LoVo (cell line): Measurements from ENCODE around the gene TICRR.
A peak's percentile ranks its signal among the peaks of the same experiment; 100 is the strongest.
"Not testable (repeated sequence)": the region's sequence is repeated elsewhere in the genome, so short reads cannot be mapped to it uniquely, and the experiment has no call there.

Experiments
- DNase-seq: peaks from one replicate; pipeline ENCODE4 v3.0.0-alpha.2; 2016; ENCODE audit warnings: low spot score

The TICRR gene, protein sequence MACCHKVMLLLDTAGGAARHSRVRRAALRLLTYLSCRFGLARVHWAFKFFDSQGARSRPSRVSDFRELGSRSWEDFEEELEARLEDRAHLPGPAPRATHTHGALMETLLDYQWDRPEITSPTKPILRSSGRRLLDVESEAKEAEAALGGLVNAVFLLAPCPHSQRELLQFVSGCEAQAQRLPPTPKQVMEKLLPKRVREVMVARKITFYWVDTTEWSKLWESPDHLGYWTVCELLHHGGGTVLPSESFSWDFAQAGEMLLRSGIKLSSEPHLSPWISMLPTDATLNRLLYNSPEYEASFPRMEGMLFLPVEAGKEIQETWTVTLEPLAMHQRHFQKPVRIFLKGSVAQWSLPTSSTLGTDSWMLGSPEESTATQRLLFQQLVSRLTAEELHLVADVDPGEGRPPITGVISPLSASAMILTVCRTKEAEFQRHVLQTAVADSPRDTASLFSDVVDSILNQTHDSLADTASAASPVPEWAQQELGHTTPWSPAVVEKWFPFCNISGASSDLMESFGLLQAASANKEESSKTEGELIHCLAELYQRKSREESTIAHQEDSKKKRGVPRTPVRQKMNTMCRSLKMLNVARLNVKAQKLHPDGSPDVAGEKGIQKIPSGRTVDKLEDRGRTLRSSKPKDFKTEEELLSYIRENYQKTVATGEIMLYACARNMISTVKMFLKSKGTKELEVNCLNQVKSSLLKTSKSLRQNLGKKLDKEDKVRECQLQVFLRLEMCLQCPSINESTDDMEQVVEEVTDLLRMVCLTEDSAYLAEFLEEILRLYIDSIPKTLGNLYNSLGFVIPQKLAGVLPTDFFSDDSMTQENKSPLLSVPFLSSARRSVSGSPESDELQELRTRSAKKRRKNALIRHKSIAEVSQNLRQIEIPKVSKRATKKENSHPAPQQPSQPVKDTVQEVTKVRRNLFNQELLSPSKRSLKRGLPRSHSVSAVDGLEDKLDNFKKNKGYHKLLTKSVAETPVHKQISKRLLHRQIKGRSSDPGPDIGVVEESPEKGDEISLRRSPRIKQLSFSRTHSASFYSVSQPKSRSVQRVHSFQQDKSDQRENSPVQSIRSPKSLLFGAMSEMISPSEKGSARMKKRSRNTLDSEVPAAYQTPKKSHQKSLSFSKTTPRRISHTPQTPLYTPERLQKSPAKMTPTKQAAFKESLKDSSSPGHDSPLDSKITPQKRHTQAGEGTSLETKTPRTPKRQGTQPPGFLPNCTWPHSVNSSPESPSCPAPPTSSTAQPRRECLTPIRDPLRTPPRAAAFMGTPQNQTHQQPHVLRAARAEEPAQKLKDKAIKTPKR (N-terminal part only)

DNA sequence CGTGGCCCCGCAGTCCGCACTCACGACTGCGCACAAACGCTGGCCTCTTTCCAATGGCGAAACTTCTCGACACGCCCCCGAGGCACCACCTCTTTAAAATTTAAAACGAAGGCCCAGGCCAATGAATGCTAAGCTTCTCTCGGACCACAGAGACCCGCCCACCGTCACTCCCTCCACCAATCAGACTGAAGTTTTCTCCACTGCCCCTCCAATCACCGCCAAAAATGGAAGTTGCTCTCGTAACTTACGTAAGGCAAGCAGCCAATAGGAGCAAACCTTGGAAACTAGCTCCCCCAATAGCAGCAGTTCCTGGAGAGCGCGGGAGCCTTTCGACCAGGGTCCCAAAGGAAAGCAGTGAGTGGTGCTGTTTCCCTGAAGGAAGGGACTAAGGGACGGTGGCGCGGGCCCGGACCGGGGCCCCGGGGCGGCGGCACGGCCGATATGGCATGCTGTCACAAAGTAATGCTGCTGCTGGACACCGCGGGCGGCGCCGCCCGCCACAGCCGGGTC lies at the start of gene TICRR:
Gene TICRR (plus strand): TSS at position 324 of the 510 bp plus-strand sequence. CDS start 118 bp downstream, at position 442.
- DNase-seq = peak; percentile 100

DNA sequence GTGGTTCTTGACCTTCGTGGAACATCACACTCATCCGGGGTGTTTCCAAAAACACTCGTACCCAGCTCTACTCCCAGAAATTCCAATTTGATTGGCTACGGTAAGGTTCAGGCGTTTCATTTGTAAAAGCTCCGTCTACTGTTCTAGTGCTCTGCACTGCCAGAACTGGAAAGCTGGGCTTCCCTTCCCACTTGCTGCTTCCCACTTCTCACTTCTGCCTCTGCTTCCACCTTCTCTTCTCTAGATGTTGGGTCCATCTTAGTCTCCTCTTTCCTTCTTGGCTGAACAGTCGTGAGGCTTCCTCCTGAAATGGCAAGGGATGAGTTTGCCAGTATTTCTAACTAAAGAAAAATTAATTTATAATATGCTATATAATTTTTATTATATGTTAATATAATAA lies 49.1 kb upstream of the TICRR start:
- DNase-seq = no peak

DNA sequence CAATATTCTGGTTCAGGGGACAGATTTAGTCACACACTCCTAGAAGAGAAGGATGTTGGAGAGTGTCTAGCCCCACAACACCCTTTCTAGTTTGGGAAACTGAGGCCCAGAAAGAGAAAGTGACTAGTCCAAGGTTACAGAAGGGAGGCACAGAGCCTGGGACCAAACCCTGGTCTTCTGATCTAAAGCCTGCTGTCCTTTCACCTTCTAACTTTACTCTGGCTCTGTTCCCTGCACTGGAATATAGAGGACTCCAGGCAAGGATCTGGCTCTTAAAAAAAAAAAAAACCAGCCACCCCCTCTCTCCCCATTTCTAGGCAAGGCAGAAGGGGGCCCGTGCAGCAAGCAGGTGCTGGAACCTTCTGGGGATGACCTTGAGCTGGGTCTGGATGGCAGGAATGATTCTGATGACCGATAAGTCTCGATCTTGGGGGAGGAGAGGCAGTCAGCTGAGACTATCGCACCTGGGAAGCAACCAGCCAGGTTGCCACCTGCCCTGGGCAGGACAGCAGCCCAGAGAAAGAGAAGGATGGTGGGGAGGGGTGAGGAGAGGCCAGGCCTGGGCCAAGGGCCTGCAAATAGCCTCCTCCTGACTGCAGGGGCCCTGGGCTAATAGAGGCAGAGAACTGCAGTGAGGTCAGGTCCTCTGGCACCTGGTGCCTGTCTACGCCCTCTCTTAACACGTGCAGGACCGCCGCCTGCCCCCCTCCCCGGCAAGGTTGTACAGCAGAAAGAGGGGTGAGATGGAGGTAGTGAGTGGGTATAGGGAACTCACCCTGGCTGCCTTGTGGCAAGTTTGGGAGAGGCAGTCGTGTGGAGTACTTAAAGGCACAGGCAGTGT lies 48.4 kb upstream of the TICRR start:
- no peak for DNase-seq

DNA sequence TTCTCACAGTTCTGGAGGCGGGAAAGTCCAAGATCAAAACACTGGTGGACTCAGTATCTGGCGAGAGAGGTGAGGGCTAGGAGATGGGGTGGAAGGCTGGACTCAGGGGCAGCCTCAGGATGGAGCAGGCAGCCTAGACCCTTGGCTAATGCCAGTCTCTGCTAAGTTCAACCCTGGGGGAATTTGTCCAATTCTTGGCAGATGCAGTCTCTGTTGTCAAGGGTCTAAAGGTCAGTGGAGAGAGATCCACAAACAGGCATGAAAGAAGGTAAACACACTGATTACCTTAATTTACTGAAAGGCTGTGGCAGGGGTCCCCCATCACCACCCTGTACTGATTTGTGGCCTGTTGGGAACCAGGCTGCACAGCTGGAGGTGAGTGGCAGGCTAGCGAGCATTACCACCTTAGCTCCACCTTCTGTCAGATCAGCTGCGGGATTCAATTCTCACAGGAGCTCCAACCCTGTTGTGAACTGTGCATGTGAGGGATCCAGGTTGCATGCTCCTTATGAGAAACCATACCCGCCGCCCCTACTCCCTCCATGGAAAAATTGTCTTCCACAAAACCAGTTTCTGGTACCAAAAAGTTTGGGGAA lies 46.4 kb upstream of the TICRR start:
- DNase-seq = no peak

DNA sequence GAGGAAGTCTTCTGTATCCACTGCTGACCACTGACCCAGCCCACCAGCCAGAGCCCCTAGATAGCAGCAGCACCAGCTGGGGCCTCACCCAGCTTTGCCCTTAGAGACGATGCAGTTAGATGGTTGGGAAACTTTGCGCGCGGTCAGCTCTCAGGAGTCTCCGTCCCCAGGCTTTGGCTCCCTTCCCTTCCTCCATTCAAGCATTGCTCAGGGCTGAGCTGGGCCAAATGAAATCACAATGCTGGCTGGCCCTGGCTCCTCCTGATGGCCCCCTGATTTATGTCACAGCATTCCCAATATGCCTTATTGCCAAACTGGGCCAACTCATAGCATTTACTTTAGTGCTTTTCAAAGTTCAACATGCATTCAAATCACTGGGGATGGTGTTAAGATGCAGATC lies 44.3 kb upstream of the TICRR start:
- no peak for DNase-seq

DNA sequence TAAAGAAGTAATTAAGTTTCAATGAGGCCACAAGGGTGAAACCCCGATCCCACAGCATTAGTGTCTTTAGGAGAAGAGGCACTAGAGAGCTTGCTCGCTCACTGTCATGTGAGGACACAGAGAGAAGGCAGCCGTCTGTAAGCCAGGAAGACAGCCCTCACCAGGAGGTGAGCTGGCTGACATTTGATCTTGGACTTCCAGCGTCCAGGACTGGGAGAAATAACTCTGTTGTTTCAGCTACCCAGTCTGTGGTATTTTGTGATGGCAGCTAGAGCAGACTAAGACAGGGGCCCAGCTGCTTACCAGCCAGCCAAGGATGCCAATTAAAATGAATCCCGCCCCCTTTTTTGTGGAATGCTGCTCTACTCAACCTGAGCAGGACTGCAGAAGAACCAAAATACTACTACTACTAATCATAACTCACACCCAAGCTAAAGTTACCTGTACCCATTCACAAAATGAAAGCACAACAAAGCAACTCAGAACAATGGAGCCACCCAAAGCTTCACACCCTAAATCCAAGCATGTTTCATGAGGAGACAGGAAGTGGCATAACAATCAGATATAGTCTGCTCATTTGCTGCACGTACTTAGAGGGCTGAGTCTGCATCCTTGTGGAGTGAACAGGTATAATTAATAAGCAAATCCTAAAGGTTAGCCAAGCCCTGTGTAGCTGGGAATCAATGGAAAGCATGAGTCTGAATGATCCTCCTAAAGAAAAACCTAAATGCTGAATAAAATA lies 43.3 kb upstream of the TICRR start:
- no peak for DNase-seq

DNA sequence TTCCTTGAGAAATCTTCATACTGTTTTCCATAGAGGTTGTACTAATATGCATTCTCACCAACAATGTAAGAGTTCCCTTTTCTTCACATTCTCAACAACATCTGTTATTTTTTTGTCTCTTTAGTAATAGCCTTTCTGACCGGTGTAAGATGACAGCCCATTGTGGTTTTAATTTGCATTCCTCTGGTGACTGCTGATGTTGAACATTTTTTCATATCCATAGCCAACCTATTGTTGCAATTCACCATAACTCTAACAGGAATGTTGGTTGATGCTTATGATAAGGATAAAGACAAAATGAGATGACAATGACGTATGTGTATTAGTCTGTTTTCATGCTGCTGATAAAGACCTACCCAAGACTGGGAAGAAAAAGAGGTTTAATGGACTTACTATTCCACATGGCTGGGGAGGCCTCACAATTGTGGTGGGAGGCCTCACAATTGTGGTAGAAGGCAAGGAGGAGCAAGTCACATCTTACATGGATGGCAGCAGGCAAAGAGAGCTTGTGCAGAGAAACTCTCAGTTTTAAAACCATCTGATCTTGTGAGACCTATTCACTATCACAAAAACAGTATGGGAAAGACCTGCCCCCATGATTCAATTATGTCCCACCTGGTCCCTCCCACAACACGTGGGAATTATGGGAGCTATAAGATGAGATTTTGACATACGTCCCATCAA lies 41.3 kb upstream of the TICRR start:
- DNase-seq = no peak

DNA sequence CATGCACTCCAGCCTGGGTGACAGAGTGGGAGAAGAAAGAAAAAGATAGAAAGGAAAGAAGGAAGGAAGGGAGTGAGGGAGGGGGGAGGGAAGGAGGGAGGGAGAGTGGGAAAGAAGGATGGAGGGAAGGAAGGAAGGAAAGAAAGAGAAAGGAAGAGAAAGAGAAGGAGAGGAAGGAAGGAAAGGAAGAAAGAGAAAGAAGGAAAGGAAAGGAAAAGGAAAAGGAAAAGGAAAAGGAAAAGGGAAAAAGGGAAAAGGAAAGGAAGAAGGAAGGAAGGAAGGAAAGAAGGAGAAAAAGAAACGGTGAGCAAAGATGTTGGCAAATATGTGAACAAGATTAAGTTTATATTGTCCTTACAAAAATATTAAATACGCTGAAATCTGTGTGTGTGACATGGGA lies 36.2 kb upstream of the TICRR start:
- no peak for DNase-seq

DNA sequence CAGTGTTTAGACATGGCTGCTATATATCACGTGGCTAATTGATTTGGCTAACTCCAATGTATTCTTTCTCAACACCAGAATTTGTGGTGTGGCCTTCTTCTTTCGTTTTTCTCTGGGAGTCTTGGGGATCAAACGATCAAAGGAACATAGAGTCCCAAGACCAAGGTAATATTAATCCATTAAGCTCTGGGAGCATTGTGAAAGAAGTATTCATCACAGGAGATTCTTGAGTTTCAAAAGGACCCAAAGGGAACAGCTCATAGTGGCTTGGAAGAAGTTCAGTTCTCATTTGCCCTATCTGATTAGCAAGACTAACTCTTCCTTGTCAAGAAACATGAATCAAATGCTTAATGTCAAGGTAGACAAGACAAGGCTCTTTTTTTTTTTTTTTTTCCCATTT lies 32.9 kb upstream of the TICRR start:
- no peak for DNase-seq

DNA sequence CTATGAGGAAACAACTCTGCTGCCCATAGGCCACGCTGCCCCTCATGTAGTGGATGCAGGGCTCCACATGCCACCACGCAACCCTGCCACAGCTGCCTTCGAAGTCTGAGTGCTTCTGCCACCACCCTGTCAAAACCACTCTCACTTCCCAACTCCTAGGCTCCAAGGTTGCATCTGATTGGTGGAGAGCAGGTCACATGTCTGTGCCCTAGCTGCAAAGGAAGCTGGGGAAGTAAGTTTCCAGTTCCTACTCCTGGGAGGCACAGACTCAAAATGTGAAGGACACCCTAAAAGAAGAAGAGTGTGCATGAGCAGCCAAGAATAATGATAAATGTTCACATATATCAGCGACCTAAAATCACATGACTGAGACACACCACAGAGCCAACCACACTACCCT lies 31.9 kb upstream of the TICRR start:
- no peak for DNase-seq

DNA sequence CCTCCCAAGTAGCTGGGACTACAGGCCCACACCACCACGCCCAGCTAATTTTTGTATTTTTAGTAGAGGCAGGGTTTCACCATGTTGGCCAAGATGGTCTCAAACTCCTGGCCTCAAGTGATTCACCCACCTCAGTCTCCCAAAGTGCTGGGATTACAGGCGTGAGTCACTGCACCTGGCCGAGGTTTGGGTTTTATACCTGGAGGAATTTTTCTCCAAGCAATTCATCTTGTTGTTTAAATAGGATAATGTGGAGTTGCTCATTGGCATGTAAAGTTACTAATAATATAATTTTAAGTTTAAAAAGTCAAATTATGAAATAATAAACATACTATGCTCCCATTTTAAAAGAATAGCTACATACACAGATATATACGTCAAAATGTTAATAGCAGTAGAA lies 26.1 kb upstream of the TICRR start:
- DNase-seq = not testable (repeated sequence)

DNA sequence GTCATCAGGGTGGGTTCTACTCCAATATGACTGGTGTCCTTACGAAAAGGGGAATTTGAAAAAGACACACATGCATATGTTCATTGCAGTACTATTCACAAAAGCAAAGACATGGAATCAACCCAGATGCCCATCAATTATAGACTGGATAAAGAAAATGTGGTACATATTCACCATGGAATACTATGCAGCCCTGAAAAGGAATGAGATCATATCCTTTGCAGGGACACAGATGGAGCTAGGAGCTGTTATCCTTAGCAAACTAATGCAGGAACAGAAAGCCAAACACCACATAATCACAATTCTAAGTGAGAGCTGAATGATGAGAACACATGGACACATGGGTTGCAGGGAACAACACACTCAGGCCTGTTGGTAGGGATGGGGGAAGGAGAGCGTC lies 24.8 kb upstream of the TICRR start:
- no peak for DNase-seq

DNA sequence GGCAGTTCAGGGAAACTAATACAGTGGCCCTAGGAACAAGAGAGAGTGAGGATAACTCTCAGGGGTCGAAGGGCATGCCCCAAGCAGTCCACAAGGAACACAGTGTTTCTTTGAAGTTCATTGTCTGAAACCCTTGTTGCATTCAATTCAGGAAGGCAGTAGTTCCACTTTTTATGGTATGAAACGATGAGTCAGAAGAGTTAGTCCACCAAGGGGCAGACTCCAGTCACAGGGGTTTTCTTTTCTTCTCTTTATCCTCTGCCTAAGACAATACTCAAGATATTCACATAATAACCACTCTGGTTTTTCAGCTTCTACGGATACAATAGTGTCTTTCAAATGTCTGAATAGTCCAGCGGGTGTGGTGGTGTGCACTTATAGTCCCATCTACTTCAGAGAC lies 23.7 kb upstream of the TICRR start:
- peak; percentile 43 for DNase-seq

DNA sequence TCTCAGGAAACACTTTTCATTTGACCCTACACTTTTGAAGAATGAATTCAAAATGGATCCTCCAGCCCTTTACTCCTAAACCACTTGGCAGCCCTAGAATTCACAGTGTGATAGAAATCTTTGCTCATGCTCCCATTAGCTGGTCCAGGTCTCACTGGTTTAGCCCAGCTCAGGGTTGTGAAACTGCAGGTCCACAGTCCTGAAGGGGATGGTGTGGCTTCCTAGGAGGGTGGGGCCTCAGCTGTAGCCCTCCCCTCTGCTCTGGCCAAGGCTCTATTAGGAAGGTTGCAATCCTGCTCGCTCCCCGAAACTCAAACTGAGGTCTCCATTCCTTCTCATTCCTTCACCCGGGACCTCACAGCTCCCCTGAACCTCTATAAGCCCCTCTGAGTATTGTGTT lies 21.6 kb upstream of the TICRR start:
- DNase-seq = no peak

DNA sequence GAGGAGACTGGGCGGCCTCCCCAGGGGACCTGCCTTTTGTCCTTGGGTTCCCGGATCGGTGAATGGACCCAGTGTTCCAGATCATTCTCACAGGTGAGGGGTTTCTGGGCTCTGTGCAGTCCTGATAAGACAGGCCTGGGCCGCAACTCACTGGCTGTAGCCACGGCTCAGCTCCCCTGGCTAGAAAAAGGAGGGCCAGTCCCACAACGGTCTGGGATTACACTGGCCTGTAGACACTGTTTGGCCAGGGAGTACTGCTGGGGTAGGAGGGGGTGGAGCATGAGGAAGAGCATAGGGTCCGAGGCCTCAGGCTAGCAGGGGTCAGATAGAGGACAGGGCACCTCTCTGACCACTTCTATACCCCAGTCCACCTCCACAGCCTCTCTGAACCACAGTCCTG lies 21.0 kb upstream of the TICRR start:
- no peak for DNase-seq

DNA sequence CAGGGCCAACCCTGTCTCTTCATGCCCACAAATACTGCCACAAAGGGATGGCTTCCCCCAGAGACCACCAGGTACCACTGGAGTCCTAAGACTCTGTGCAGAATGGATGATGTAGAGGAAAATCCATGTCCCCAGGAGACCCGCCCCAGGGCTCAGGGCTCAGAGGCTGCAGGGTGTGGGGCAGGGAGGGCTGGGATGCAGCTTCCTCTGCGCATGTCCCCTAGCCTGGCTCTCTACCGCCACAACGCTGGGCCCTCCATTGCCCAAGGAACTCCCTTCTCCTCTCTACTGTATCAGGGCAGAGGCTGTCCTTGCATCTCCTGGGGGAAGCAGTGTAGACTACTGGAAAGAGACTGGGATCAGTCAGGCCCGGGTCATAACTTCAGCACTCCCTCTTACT lies 19.5 kb upstream of the TICRR start:
- DNase-seq = no peak

DNA sequence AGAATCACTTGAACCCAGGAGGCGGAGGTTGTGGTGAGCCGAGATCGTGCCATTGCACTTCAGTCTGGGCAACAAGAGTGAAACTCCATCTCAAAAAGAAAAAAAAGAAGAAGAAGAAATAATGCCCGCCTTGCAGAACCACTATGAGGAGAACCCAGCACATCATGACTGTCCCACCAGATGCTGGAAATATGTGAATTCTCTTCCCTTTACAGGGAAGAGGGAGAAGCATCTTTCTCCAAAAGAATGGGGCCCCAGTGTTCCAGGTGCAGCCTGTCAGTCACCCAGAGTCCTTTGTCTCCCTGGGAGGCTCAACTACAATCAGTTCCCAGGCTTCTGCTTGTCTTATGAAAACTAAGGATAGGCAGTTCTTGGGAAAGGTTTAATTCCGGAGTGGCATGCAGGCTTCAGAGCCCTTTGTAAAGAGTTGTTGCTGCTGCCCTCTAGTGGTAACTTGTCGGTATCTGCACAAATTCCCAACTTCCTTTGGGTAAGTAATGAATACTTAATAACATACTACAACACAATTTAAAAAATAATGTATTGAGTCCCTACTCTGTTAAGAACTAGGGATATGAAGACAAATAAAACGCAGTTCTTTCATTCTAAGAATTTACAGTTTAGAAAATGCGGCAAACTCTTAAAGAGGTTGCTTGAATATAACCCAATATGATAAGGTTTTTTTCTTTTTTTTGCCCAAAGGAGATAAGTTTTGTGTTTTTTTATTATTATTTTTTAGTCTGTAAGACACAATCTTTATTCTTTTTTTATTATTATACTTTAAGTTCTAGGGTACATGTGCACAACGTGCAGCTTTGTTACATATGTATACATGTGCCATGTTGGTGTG lies 18.6 kb upstream of the TICRR start:
- peak; percentile 81 for DNase-seq

DNA sequence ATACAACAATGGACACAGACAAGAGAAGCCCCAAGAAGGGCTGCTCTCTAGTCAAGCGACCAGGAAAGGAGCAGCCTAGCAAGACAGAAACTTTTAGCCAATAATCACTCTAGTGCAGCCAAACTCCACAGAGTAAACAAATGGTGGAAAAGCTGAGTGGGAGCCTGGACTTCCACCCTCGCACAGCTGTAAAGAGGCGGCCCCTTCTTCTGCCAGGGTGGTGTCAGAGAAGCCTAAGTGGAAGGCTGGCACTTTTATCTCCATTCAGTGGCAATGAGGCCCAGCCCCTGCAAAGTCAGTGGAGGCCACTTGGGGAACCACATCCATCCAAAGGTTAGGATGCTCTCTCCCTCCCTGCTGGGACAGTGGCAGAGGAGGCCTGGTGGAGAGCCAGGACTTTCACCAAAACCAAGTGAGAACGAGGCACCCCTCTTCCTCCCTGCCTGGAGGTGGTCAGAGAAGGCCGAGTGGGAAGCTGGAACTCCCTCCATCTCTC lies 15.5 kb upstream of the TICRR start:
- DNase-seq = no peak
